Stimulated activated CD4-positive, alpha-beta T cell treated with anti-CD3 and anti-CD28 coated beads, Interleukin-2, amount 100 ng/mL, for 4 hours (primary cell): ENCODE results near the gene ANKS1B.

ENCODE experiments used
- DNase-seq: peaks from one replicate; pipeline ENCODE4 v3.0.0-alpha.2; 2020; ENCODE audit warnings: low read depth

ANKS1B gene

DNA sequence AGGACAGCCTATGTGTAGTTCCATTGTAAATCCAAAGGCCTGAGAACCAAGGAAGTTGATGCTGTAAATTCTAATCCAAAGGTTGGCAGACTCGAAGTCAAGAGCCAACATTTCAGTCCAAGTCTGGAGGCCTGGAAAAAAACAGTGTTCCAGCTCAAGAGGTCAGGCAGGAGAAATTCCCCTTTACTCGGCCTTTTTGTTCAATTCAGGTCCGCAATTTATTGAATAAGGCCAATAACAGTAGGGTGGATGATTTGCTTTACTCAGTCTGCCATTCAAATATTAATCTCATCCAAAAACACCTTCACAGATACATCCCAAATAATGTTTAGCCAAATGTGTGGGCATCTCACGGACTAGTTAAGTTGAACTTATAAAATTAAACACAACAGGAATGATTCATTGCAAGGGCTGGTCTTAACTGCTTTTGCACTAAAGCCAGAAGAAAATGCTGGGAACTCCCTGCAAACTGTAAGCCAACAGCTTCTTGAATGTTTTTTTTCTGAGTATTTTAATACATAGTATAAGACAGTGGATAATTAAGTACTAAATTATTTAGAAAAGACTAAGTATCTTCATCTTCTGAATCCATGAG, 534.6 kb downstream of the ANKS1B start:
- no peak for DNase-seq

DNA sequence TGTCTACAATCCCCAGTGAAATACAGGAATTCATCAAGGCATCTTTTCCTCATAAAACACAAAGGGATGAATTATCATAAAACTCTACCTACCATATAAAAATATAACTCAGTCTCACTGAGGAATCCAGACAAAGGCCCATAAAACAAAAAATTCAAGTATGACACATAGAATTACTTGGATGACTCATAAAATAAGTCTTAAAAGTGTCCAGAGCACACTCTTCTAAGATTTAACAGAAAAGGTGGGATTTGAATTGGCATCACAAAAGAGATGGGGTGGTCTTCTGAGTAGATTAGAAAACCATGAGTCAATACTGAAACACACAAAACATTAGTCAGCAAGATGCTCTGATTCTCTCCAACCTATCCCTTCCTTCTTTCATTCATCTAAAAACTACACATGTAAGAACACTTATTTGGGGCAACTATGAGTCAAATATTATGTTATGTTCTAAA, 539.8 kb downstream of the ANKS1B start:
- no peak for DNase-seq

DNA sequence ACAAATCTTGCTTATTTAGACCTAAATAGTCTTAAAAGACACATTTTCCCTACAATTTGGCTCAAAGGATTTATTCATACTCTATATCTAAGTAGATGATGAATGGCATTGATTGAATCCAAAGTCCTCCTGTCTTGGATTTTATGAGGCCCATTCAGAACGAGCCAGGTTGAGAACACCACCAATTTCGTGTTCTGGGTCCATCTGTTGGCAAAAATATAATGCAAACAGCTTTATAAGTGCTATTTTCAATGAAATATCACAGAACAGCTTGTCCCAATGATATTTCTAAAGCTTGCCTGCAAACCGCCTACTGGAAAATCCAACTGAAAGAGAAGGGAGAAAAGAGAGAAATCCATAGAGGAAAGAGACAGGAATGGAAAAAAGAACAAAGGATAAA, 542.0 kb downstream of the ANKS1B start:
- no peak for DNase-seq

DNA sequence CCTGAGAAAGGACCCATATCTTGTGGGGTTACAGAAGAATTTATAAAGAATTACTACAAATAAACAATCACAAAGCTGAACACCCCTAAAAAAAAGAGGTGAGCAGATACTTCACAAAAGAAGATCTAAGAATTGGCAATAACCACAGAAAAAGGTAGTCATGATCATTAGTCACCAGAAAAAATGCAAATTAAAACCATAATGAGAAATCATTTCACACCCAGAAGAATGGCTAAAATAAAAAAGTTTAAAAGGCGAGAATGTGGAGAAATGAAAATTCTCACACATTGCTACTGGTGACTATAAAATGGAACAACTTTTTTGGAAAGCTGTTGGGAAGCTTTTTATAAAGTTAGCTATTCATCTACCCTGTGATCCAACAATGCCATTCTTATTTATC, 545.3 kb downstream of the ANKS1B start:
- DNase-seq: no peak

DNA sequence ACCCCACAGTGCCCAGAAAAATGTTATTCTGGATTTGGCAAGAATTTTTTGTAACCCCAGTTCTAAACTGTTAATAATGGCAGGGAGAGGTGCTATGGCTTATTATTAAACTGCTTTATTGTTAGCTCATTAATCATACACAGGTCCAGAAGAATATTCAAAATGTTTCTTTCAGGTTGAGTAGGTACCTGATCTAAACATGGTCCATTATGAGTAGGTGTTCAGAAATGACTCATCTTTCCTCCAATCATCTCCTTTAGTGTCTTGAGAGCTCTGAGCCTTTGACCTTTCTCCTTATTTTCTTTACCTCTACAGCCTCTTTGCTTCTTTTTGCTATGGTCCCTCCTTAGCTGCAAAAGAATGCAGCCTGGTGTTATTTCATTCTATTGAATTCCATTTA, 548.2 kb downstream of the ANKS1B start:
- DNase-seq: no peak

DNA sequence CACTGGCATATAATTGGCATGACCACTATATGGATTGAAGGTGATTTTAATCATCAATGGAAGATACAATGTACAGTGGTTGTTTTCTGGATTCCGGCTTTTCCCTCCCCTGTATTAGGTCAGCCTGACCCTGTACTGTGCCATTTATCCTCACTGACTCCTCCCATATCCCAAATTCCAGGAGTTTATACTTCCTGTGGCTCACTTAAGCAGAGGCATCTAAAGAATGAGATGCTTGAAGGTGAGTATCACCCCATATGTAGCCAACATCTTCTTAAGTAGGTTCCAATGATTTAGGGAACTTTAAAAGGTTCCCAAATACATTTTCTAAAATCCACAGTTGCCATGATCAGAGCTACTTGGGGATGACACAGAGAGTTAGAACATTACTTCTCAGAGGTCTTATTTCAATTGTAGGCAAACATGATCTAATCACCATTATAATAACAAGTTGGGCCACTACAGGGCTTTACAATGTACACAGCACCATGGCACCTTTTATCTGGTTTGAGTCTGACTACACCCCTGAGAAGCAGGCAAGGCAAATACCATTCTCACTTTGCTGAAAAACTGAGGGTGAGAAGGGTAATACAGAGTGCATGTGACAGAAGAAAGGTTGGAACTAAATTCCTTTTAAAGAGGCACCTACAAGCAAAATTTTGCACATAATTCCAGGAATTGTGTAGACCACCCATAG, 549.5 kb downstream of the ANKS1B start:
- no peak for DNase-seq

DNA sequence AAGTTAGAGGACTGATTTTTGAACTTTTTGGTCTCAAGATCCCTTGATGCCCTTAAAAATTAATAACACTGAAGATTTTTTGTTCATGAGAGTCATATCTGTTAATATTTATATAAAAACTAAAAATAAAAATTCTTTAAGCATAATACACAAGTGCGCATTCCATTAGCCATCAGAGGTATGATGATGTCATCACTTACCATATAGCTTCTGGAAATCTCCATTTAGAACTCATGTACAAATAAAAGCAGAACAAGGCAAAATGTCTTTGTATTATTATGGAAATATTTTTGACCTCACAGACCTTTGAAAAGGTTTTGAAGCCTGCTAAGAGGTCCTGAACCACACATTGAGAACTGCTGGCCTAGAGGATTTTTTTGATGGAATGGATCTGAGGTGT, 551.6 kb downstream of the ANKS1B start:
- no peak for DNase-seq

DNA sequence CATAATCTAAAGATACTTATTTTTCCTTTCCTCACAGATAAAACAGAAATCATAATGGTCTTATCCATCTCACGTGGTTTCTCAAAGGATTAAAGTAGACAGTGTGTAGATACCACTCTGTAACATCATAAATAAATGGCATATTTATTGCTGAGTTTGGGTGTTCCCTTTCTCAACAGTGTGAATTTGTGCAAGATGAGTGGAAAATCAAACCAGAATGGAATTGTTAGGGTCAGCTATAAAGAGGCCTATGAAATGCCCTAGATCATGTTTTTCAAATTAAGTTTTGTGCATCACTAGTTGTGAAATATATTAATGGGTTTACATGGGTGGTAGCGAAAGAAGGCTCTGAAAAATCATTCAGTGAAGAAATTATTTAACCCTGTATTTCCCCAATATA, 553.5 kb downstream of the ANKS1B start:
- DNase-seq: no peak

DNA sequence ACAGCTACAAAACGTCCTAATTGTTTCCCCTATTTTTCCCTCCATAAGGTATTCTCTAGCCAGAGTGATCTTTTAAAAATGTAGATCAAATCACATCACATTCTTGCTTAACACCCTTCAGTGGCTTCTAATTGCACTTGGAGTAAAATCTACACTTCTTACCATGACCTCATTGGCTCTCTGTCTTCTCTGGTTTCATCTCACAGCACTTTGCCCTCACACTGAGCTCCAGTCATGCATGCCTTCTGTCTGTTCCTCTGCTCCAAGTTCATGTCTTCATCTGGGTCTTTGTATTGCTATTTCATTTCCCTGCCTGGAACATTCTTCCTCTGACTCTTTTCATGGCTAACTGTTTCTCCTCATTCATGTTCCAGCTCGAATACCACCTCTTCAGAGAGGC, 557.6 kb downstream of the ANKS1B start:
- no peak for DNase-seq

DNA sequence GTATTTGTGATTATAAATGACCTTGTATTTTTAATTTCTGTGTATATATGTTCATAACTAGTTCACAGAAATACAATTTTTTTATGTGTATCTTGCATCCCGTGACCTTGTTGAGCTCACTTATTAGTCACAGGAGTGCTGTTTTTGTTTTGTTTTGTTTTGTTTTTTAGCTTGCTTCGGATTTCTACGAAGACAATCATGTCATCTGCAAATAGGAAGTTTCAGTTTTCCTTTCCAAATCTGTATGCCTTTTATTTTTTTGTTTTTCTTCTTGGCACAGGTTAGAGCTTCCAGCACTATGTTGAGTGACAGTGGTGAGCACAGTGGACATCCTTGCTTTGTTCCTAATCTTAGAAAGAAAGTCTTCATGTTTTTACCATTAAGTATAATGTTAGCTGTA, 566.4 kb downstream of the ANKS1B start:
- no peak for DNase-seq

DNA sequence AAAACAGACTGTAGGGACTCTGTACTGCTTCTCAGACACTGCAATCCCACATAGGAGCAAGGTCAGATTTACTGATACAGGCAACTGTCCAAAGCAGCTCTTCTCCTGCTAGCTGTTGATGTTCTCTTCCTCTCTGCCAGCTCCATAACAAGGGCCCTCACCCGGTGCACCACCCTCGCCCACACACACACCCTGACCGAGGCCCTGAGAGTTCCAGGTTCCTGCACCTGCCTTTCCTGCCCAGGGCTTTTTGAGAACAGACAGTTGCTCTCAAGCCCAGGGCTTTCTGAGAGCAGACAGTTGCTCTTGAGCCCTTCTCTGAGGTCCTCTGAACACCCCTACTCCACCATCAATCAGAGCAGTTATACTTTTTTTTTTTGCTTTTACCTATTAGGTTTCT, 571.0 kb downstream of the ANKS1B start:
- no peak for DNase-seq

DNA sequence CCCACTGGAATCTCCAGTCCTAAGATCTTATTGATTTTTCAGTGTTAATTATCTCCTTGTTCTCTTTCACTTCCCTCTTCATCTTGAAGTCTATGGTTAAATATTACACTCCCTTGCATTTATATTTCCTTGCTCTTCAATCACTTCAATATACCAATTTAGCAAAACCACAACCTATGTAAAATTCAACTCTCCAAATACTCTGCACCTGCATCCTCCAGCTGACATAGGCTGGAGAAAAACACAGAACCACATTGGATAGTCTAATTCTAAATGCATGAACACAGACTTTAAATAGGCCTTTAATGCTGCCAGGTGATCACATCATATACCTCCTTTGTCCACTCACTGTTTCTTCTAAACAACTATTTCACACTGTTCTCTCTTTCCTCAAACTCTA, 591.0 kb downstream of the ANKS1B start:
- DNase-seq: no peak

DNA sequence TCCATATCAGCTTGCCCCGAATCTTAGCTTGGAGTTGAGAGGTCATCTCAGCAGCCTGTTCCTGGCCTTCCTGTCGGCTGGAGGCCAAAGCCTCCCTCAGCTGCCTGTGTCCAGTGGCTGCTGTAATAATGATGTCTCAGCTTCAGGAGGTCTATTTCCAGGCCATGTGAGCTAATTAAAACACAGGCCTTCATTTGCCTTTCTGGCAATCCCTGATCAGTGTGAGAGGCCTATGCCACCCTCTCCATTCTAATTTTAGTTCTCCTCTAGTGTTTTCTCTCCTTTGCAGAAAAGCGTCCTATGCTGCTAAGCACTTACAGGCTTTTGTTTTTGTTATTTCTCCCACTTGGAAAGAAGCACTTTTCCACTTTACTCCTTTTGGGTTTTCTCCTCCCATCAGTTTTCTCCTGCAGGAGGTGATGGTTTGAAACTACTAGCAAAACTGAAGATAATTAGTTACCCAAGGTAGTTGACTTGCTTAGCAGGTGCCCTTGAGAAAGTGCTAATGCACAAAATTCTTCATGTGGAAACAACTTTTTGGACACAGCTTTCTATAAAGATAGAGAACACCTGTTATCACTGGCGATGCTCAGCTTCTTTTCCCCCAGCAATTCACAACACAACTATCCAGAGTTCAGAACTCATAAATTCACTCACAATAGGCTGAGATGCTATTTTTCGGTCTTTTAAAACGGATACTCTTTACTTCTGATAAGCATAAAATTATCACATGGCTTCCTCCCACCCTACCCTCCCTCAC, 592.5 kb downstream of the ANKS1B start:
- no peak for DNase-seq

DNA sequence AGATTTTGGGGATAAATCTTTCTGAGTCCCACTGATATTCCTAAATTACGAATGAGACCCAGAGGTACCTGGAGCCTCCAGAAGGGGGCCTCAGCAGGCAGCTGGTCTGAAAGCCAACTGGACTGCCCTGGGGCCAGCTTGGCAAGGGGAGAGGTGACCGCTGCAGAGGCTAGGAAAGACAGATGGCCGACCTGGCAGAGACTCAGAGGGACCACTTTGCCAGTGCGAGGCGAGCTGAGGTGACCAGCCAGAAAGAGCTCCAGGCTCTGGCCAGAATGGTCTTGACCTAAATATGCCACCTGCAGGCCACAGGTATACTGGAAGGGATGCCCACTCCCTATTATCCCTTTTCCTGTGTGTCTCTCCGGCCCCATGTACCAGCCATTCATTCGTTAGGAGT, 594.0 kb downstream of the ANKS1B start:
- DNase-seq: no peak

DNA sequence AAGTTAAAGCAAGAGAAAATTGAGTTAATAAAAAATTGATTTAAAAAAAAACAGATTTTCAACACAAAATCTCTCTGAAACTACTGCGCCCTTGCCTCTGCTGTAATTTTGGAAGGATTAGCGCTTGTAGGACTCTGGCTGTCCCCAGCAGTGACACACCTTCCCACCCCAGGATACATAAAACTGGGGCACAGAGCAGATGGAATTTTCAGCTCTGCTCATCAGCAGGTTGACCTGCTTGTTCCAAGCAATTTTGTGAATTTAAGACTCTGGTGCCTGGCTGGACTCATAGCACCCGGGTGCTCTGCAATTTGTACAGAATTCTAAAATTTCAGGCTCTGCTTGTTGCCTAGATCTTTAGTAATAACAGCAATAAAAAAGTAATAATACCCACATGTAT, 595.0 kb downstream of the ANKS1B start:
- DNase-seq: no peak

DNA sequence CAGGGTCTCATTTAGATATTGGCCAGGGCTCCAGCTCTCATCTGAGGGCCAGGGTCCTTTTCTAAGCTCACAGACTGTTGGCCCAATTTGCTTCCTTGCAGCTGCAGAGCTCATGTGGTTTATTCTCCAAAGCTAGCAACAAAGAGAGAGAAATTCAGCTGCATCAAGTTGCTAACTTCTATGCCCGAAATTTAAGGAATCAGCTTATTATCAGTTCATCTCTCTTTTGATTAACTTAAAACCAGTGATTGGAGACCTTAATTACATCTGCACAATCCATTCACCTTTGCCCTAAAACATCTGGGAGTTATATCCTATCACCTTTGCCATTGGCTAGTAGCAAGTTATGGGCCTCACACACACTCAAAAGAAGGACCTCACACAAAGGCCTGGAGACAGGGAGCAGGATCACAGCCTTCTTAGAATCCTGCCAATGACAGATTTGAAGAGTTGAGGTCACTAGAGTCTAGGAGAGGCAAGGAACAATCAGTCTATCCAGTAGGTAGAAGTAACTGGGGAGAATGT, 596.0 kb downstream of the ANKS1B start:
- no peak for DNase-seq

DNA sequence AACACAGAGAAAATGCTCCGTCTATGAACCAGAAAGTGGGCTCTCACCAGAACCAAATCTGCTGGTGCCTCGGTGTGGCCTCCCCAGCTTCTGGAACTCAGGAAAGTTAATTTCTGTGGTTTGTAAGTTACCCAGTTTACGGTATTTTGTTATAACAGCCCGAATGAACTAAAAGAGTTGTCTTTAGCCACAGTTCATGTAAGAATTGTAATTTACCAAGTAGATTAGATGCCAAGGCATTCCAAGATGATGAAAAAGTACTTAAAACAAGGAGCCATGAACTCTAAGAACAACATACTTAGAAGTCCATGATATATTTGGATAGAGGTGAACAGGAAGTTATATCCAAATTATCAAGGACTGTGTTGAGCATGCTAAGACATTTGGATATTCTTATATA, 597.1 kb downstream of the ANKS1B start:
- DNase-seq: no peak

DNA sequence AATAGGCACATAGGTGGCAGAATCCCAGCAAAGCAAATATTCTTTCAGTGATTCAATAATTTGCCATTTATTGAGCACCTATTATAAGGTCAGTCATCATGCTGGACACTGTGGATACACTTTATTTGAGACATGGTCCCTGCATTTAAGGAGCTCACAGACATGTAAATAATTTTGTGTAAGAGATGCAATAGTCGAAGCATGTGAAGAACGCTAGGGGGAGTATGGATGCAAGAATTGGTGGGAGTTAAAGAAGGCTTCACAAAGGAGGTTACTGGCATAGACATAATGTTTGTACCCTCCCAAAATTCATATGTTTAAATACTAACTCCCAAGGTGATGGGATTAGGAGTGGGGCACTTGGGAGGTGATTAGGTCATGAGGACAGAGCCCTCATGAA, 597.8 kb downstream of the ANKS1B start:
- no peak for DNase-seq

DNA sequence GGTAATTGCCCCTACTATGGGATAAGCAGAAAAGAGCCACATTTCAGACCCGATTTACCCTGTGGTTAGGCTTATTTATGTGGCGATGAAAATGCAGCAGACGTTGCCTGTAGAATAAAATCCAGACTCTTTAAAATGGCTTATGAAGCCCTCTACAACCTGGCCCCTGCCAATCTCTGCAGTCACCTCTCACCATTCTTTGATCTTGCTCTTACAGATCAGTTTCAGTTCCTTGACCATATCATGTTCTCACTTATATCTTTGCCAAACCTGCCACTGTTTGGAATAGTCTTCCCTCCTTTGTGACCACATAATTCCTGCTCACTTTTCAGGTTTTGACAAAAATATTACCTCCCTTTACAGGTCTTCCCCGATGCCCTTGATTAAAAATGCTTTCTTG, 601.5 kb downstream of the ANKS1B start:
- DNase-seq: no peak

DNA sequence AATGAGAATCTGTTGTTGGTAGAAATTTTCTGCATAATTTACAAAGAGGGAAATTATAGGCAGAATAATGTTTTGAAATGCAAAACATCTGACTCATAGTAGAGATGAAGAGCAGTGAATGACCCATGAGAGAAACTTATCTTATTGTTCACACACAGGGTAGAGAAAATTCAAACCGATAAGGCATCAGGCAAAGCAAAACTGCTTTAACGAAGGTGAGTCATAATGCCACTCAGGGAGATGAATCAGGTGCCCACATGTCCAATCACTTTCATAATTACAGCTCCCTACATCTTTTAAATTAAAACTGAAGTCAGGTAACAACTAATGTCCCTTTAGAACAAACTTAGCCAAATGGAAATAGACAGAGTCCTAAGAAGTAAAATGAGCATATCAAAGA, 602.7 kb downstream of the ANKS1B start:
- no peak for DNase-seq

DNA sequence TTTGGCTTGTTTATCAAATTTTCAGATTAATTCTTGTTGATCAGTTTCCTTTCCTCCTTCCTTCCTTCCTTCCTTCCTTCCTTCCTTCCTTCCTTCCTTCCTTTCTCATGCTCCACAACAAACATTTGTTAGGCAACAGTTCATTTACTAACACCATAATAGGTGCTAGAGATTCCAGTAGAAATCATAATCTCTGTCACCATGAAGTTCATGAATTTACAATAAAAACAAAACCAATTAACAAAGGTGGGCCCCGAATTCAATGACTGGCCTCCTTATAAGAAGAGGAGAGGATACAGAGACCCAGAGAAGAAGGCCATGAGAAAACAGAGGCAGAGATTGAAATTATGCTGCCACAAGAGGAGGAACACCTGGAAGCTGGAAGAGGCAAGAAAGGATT, 604.0 kb downstream of the ANKS1B start:
- DNase-seq: no peak

DNA sequence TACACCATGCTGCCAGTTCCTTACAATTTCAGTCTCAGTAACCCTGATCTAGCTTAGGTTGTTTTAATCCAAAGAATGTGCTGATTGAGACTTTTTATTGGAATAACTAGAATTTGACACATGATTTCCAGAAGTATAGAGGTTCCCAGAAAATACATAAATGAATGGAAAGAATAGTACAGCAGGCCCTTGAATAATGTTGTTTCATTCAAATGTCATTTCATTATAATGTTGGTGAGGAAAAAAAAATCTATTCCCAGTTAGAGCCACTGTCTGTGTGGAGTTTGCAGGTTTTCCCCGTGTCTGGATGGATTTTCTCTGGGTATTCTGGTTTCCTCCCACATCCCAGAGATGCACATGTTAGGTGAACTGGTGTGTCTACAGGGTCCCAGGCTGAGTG, 610.7 kb downstream of the ANKS1B start:
- no peak for DNase-seq

DNA sequence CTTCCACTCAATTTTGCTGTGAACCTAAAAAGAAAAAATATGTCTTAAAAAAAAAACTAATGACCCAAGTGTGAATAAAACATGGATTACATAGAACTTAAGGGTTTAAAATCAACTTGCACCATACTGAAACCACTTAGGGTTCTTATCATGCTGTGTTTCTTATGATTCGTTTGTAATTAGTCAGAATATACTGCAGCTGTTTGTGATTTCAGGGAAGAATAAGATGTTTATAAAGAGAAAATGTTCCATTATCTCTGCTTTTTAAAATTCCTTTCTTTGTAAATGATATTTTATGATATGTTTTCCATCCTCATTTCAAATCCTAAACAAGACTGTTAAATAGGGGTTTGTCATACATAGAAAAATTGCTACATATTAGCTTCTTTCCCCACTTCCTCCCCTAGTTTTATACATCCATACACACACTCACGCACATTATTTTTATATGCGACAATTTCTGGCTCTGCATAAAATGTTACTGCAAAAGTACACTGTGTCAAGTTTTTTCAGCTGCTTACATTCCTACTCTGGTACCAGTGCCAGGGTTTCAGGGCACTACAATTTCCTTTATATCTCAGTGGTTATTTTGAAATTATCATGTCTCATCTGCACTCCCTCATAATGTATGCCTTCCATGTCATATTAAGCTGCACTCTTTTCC, 612.3 kb downstream of the ANKS1B start:
- no peak for DNase-seq
